Hepatocyte (in vitro differentiated cells): Measurements from ENCODE around the gene DIP2B.

Experiments
- EZH2 ChIP-seq: fragments of 200-600 bp; sonication (generic); IDR thresholded peaks from 2 replicates; pipeline ENCODE4 v1.6.1; 2016; ENCODE audit warnings: antibody characterized with exemption, mild to moderate bottlenecking, borderline replicate concordance
- TF ChIP-seq, protein P1 (sequence below): fragments of 200-600 bp; sonication (generic); IDR thresholded peaks from 2 replicates; pipeline ENCODE4 v1.5.1; 2016; ENCODE audit warnings: antibody characterized with exemption, mild to moderate bottlenecking; ENCODE audit not compliant: poor library complexity

DNA sequence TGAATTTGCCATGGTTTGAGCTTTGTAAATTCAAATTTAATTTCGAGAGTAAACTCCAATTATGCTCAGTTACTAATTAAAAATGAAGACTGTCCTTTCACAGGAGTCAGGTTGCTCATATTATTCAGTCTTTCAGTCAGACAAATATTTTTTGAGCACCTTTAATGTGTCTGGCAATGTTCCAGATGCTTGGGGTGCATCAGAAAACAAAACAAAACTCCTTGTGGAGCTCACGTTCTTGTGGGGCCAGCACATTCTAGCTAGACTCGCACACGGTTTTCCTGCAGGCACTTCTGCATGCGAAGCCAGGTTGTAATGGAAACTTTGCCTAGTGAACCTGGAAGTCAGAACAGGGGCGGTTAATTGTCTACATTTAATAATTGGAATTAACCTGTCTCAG is 195.2 kb downstream of the DIP2B start:
- TF ChIP-seq, protein P1, sequence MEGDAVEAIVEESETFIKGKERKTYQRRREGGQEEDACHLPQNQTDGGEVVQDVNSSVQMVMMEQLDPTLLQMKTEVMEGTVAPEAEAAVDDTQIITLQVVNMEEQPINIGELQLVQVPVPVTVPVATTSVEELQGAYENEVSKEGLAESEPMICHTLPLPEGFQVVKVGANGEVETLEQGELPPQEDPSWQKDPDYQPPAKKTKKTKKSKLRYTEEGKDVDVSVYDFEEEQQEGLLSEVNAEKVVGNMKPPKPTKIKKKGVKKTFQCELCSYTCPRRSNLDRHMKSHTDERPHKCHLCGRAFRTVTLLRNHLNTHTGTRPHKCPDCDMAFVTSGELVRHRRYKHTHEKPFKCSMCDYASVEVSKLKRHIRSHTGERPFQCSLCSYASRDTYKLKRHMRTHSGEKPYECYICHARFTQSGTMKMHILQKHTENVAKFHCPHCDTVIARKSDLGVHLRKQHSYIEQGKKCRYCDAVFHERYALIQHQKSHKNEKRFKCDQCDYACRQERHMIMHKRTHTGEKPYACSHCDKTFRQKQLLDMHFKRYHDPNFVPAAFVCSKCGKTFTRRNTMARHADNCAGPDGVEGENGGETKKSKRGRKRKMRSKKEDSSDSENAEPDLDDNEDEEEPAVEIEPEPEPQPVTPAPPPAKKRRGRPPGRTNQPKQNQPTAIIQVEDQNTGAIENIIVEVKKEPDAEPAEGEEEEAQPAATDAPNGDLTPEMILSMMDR = no peak
- no peak for TF ChIP-seq EZH2
